ENCODE measurements around the gene COL18A1. TPM values are rescaled to one million over a fixed set of nuclear protein-coding genes. Genes with fewer than 3 reads are reported as not detected.

The COL18A1 gene
- total and polyA plus RNA-seq, 7 experiments from 2014 or later: 7.0 to 89.8 (median 15.4) TPM

- no peak for DNase-seq
- no peaks in the 10 kb centered on the region for H3K27me3 ChIP-seq (ENCODE audit: control insufficient read depth in 2 of 2, insufficient read depth in 2 of 2, low read length in 2 of 2)
- ChIA-PET CTCF (interaction anchor here (1.2 kb wide), 1 partner anchor 45 kb away, joined by 3 read pairs; no protein-coding TSS in a partner anchor), POLR2A (interaction anchor here (1.0 kb wide), 1 partner anchor 277 kb away, joined by 3 read pairs; no protein-coding TSS in a partner anchor)
- Mint-ChIP-seq H3K27me3 (no peaks in the 10 kb centered on the region), H3K36me3 (no peaks in the 10 kb centered on the region), H3K27ac (peak overlapping the region; percentile 91 to 99 (median 97)), H3K9me3 (peaks cover 0 to 3% (median 0%) of the 10 kb centered on the region in 11 donors), H3K4me1 (peaks cover 28 to 55% (median 41%) of the 10 kb centered on the region in 7 donors), H3K4me3 (peak overlapping the region; percentile 74 to 95 (median 86))
- H3K36me3 ChIP-seq (ENCODE audit: control insufficient read depth in 2 of 3, insufficient read depth in 3 of 3, low read length in 3 of 3): no peaks in the 10 kb centered on the region
- H3K27ac ChIP-seq (ENCODE audit: low read depth, low read length): peak overlapping the region; percentile 58
- H3K9me3 ChIP-seq (ENCODE audit: control insufficient read depth in 2 of 3, low read length in 3 of 3): no peaks in the 10 kb centered on the region
- ATAC-seq: no peak
- H3K4me1 ChIP-seq (ENCODE audit: control insufficient read depth in 2 of 2, insufficient read depth in 2 of 2, low read length in 2 of 2): peaks cover 24 to 26% of the 10 kb centered on the region in 2 donors
- H3K4me3 ChIP-seq (ENCODE audit: low read length): no peak overlapping the region
- intact Hi-C loops (cut with micrococcal nuclease): loop anchor here (1.0 to 5.0 kb wide), 3 partner anchors 10 to 215 kb away; partner anchors contain the start of gene SLC19A1 (in 2 of the 2)
These were observed 147.1 kb downstream of the COL18A1 start for GRCh38 chr21:45551783-45552695.

- Mint-ChIP-seq H3K27me3 (no peaks in the 10 kb centered on the region), H3K36me3 (no peaks in the 10 kb centered on the region), H3K4me3 (peak overlapping the region; percentile 39 to 91 (median 60)), H3K9me3 (peaks cover 0 to 3% (median 0%) of the 10 kb centered on the region in 11 donors), H3K27ac (peak overlapping the region in 8 of 9 donors; percentile 31 to 97 (median 76)), H3K4me1 (peaks cover 28 to 49% (median 35%) of the 10 kb centered on the region in 7 donors)
- H3K27ac ChIP-seq (ENCODE audit: low read depth, low read length): peak overlapping the region; percentile 21
- ATAC-seq (no peak), DNase-seq (no peak)
- H3K27me3 ChIP-seq (ENCODE audit: control insufficient read depth in 2 of 2, insufficient read depth in 2 of 2, low read length in 2 of 2): no peaks in the 10 kb centered on the region
- intact Hi-C loops (cut with micrococcal nuclease): loop anchor here (5.0 kb wide), 1 partner anchor 214 kb away; no protein-coding TSS in a partner anchor
- CTCF ChIA-PET: interaction anchor here (1.2 kb wide), 1 partner anchor 45 kb away, joined by 3 read pairs; no protein-coding TSS in a partner anchor
- H3K4me1 ChIP-seq (ENCODE audit: control insufficient read depth in 2 of 2, insufficient read depth in 2 of 2, low read length in 2 of 2): peaks cover 24 to 26% of the 10 kb centered on the region in 2 donors
- no peaks in the 10 kb centered on the region for H3K36me3 ChIP-seq (ENCODE audit: control insufficient read depth in 2 of 3, insufficient read depth in 3 of 3, low read length in 3 of 3)
- H3K9me3 ChIP-seq (ENCODE audit: control insufficient read depth in 2 of 3, low read length in 3 of 3): no peaks in the 10 kb centered on the region
- POLR2A ChIA-PET: no interaction called here
- no peak overlapping the region for H3K4me3 ChIP-seq (ENCODE audit: low read length)
These were observed 147.9 kb downstream of the COL18A1 start for GRCh38 chr21:45552696-45553391.

GRCh38 chr21:45554477-45555175, 149.7 kb downstream of the COL18A1 start:
- Mint-ChIP-seq H3K36me3 (no peaks in the 10 kb centered on the region), H3K9me3 (peaks cover 0 to 3% (median 0%) of the 10 kb centered on the region in 11 donors), H3K4me3 (peak overlapping the region; percentile 92 to 99 (median 96)), H3K4me1 (peaks cover 22 to 39% (median 28%) of the 10 kb centered on the region in 7 donors), H3K27me3 (no peaks in the 10 kb centered on the region), H3K27ac (peak overlapping the region; percentile 87 to 99 (median 96))
- ATAC-seq (peak; percentile 93), DNase-seq (peak; percentile 74 to 99 (median 91))
- Histone ChIP-seq H3K36me3 (ENCODE audit: control insufficient read depth in 2 of 3, insufficient read depth in 3 of 3, low read length in 3 of 3) (no peaks in the 10 kb centered on the region), H3K4me3 (ENCODE audit: low read length) (peak overlapping the region; percentile 89), H3K4me1 (ENCODE audit: control insufficient read depth in 2 of 2, insufficient read depth in 2 of 2, low read length in 2 of 2) (peaks cover 24 to 26% of the 10 kb centered on the region in 2 donors), H3K27me3 (ENCODE audit: control insufficient read depth in 2 of 2, insufficient read depth in 2 of 2, low read length in 2 of 2) (no peaks in the 10 kb centered on the region), H3K27ac (ENCODE audit: low read depth, low read length) (peak overlapping the region; percentile 67), H3K9me3 (ENCODE audit: control insufficient read depth in 2 of 3, low read length in 3 of 3) (no peaks in the 10 kb centered on the region)
- intact Hi-C loops (cut with micrococcal nuclease): loop anchor here (1.0 to 5.0 kb wide), 8 partner anchors 12 to 266 kb away; partner anchors contain the start of genes PCBP3 (in 2 of the 2) and SLC19A1 (in 1 of the 2)
- POLR2A ChIA-PET: no interaction called here
- CTCF ChIA-PET: interaction anchor here (0.6 kb wide), 1 partner anchor 53 kb away, joined by 3 read pairs; no protein-coding TSS in a partner anchor

- peaks cover 20 to 21% of the 10 kb centered on the region in 2 donors for H3K4me1 ChIP-seq (ENCODE audit: control insufficient read depth in 2 of 2, insufficient read depth in 2 of 2, low read length in 2 of 2)
- CTCF ChIA-PET: no interaction called here
- H3K4me3 Mint-ChIP-seq: peak overlapping the region in 1 of 10 donors; percentile 97
- no peak overlapping the region for H3K27ac ChIP-seq (ENCODE audit: low read depth, low read length)
- ATAC-seq (no peak), DNase-seq (no peak)
- H3K36me3 Mint-ChIP-seq: no peaks in the 10 kb centered on the region
- intact Hi-C loops (cut with micrococcal nuclease): loop anchor here (1.0 to 2.0 kb wide), 7 partner anchors 13 to 265 kb away; partner anchors contain the start of genes PCBP3 (in 2 of the 2) and SLC19A1 (in 1 of the 2)
- peaks cover 0 to under 1% (median 0%) of the 10 kb centered on the region in 5 donors for H3K27me3 Mint-ChIP-seq
- H3K9me3 ChIP-seq (ENCODE audit: control insufficient read depth in 2 of 3, low read length in 3 of 3): no peaks in the 10 kb centered on the region
- H3K4me3 ChIP-seq (ENCODE audit: low read length): no peak overlapping the region
- peaks cover 0 to 3% (median 0%) of the 10 kb centered on the region in 11 donors for H3K9me3 Mint-ChIP-seq
- peaks cover 20 to 35% (median 26%) of the 10 kb centered on the region in 7 donors for H3K4me1 Mint-ChIP-seq
- POLR2A ChIA-PET: no interaction called here
- no peaks in the 10 kb centered on the region for H3K27me3 ChIP-seq (ENCODE audit: control insufficient read depth in 2 of 2, insufficient read depth in 2 of 2, low read length in 2 of 2)
- H3K27ac Mint-ChIP-seq: no peak overlapping the region
- no peaks in the 10 kb centered on the region for H3K36me3 ChIP-seq (ENCODE audit: control insufficient read depth in 2 of 3, insufficient read depth in 3 of 3, low read length in 3 of 3)
These were observed 150.2 kb downstream of the COL18A1 start for GRCh38 chr21:45555251-45555556.

- peaks cover 0 to 3% (median 0%) of the 10 kb centered on the region in 11 donors for H3K9me3 Mint-ChIP-seq
- H3K27me3 Mint-ChIP-seq: peaks cover 0 to 4% (median 0%) of the 10 kb centered on the region in 5 donors
- peak in 6 of 9 donors; percentile 26 to 59 (median 46) for DNase-seq
- H3K4me1 Mint-ChIP-seq: peaks cover 15 to 30% (median 21%) of the 10 kb centered on the region in 7 donors
- no peaks in the 10 kb centered on the region for H3K36me3 Mint-ChIP-seq
- Histone ChIP-seq H3K4me1 (ENCODE audit: control insufficient read depth in 2 of 2, insufficient read depth in 2 of 2, low read length in 2 of 2) (peaks cover 16 to 17% of the 10 kb centered on the region in 2 donors), H3K4me3 (ENCODE audit: low read length) (peak overlapping the region; percentile 46), H3K36me3 (ENCODE audit: control insufficient read depth in 2 of 3, insufficient read depth in 3 of 3, low read length in 3 of 3) (no peaks in the 10 kb centered on the region), H3K9me3 (ENCODE audit: control insufficient read depth in 2 of 3, low read length in 3 of 3) (no peaks in the 10 kb centered on the region), H3K27me3 (ENCODE audit: control insufficient read depth in 2 of 2, insufficient read depth in 2 of 2, low read length in 2 of 2) (no peaks in the 10 kb centered on the region), H3K27ac (ENCODE audit: low read depth, low read length) (peak overlapping the region; percentile 45)
- intact Hi-C loops (cut with micrococcal nuclease): loop anchor here (1.0 to 2.0 kb wide), 7 partner anchors 13 to 265 kb away; partner anchors contain the start of genes PCBP3 (in 2 of the 2) and SLC19A1 (in 1 of the 2)
- H3K4me3 Mint-ChIP-seq: peak overlapping the region in 9 of 10 donors; percentile 25 to 77 (median 51)
- ChIA-PET POLR2A (no interaction called here), CTCF (interaction anchor here (1.0 kb wide), 1 partner anchor 10 kb away, joined by 3 read pairs; no protein-coding TSS in a partner anchor)
- peak overlapping the region in 5 of 9 donors; percentile 26 to 87 (median 64) for H3K27ac Mint-ChIP-seq
- ATAC-seq: peak; percentile 41
These were observed 150.8 kb downstream of the COL18A1 start for GRCh38 chr21:45555557-45556301.
